Esophagus muscularis mucosa (tissue), 3 donors: ENCODE data around the gene SHMT2.

ENCODE experiments used
- CTCF ChIP-seq, 3 experiments: fragments of 200-600 bp in 2 of 3; fragments of 450-650 bp in 1 of 3; sonication (generic) in 2 of 3; IDR thresholded peaks; one replicate each; pipeline ENCODE4 v1.5.1; 2017 to 2019; ENCODE audit warnings: antibody characterized with exemption in 3 of 3, mild to moderate bottlenecking in 2 of 3, moderate library complexity in 1 of 3
- POLR2A ChIP-seq: fragments of 450-650 bp; IDR thresholded peaks from one replicate; pipeline ENCODE4 v1.6.1; 2017; ENCODE audit warnings: antibody characterized with exemption, moderate library complexity, mild to moderate bottlenecking, low read depth

DNA sequence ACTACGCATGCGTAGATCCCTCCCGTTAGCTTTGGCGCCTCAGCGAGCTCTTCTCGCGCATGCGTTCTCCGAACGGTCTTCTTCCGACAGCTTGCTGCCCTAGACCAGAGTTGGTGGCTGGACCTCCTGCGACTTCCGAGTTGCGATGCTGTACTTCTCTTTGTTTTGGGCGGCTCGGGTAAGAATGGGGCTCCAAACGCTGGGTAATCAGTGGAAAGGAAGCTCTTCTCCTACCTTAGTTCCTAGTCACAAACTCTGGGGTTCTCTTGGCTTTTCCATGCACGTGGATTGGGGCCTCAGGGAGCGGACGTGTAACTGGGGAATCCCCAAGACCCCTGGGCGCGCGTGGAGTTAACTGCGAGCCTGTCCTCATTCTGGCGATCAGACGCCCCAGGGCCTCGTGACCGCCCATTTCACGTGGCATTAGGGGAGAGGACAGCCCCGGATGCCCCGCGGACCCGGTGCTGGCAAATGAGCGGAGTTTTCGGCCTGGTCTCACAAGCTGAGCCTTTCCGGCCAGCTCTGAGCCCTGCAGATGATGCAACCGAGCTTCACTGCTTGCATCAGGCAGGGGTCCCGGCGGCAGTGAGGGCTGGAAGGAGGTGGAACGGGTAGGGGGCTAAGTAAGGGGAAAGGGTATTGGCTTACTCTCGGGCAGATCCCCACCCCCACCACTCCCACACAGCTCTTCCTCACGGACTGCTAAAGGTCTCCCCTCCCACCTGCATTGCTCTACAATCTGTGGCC is at the start of gene SHMT2:
- TF ChIP-seq CTCF (IDR thresholded peaks at IDR 0.05) (peak in 1 of 3 experiments; percentile 50), POLR2A (no peak)
